Stimulated activated CD4-positive, alpha-beta T cell treated with anti-CD3 and anti-CD28 coated beads, Interleukin-4, amount 100 ng/mL, for 24 hours (primary cell): ENCODE results near the gene ZFP36.

Source experiments
- DNase-seq: peaks from one replicate; pipeline ENCODE4 v3.0.0-alpha.2; 2020

Gene ZFP36

DNA sequence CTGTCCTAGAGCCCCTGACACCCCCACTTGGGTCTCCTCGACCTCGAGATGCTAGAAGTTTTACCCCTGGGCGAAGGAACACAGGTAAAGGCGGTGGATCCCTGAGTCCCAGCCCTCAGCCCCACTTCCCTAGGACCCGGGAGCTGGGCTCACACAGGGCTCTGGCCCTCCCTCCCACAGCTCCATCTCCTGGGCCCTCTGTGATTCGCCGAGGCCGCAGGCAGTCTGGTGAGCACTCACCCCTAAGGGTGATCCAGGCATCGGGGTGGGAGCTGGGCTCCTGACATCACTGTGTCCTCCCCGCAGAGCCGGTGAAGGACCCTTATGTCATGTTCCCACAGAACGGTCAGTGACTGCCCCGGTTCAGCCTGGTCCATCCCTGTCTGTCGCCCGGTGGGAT is 14.1 kb downstream of the ZFP36 start:
- no peak for DNase-seq

DNA sequence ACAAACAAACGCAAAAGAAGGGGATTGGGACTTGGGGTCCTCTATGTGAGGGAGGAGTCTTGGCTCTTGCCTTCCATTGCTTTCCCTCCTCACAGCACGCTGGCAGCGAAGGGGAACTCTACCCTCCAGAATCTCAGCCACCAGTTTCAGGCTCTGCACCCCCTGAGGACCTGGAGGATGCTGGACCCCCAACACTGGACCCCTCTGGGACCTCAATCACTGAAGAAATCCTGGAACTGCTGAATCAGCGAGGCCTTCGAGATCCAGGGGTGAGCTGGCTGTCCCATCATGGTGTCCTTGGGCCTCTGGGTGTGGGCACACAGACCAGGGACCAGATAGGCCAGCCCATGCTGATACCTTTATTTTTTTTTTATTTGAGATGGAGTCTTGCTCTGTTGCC is 15.4 kb downstream of the ZFP36 start:
- no peak for DNase-seq

DNA sequence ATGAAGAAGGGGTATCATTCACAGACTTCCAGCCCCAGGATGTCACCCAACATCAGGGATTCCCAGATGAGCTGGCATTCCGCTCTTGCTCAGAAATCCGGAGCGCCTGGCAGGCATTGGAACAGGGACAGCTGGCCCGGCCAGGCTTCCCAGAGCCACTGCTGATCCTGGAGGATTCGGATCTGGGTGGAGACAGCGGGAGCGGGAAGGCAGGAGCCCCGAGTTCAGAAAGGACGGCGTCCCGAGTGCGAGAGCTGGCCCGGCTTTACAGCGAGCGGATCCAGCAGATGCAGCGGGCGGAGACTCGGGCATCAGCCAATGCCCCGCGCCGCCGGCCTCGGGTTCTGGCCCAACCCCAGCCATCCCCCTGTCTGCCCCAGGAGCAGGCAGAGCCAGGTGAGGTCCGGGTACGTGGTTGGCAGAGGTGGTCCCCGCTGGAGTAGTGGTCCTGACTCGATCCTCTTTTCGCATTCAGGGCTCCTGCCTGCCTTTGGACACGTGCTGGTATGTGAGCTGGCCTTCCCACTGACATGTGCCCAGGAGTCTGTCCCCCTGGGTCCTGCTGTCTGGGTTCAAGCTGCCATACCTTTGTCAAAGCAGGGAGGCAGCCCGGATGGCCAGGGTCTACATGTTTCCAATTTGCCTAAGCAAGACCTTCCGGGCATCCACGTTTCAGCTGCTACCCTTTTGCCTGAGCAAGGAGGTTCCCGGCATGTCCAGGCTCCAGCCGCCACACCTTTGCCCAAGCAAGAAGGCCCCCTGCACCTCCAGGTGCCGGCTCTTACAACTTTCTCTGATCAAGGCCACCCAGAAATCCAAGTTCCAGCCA is 16.8 kb downstream of the ZFP36 start:
- no peak for DNase-seq

GRCh38 chr19:39424934-39425333 is 18.3 kb downstream of the ZFP36 start:
- no peak for DNase-seq

DNA sequence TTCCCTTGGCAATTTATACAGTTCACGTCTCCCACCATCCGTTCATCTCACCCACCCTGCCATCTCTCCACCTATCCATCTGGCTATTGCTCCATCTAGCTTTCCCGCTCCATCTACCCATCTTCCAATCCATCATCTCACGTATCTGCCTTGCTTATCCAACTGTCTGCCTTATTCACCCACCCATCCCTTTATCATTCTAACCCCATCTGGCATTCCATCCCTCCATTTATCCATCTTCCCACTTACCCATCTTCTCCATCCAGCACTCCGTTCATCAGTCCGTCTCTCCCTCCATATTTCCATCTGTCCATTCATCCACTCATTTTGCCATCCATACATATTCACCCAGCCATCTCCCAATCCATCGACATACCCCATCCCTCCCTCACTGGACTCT is 19.1 kb downstream of the ZFP36 start:
- DNase-seq, result no peak

- no peak for DNase-seq
Observed at GRCh38 chr19:39426170-39426569, 19.5 kb downstream of the ZFP36 start.

GRCh38 chr19:39427707-39428106 is 21.1 kb downstream of the ZFP36 start:
- no peak for DNase-seq

DNA sequence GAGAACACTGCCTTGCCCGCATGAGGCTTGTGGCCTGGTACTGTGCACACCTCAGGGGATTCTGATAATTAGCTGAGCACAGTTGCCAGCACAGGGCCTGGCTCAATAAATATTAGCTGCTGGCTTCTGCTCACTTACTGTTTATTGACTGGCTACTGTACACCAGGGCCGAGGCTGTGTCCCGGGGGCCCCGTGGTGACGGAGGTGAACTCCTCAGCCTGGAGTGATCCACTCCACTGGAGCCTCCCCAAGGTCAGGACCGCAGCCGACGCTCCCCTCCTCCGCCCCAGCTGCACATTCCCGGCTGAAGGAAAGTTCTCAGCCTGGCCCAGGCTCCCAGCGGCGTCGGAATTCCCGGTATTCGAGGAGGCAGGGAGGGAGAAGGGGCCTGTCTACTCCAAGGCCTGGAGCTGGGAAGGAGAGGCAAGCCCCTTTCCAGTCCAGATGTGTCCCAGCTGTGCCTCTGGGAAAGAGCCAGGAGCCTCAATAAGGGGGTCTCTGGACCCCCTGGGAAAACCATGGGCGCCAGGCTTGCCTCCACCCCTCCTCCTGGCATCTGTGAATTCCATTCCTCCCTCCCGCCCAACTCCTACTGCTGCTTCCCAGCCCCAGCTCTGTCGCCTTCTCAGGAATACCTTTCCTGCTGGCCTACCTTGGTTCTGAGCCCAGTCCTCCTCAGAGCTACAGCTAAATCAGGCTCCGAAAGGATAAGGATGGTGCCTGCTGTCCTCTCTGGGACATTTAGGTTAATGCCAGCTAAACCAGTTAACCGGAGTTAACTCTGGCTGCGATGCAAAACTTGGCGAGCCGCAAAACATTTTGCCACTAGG is 21.9 kb downstream of the ZFP36 start:
- DNase-seq, result no peak

DNA sequence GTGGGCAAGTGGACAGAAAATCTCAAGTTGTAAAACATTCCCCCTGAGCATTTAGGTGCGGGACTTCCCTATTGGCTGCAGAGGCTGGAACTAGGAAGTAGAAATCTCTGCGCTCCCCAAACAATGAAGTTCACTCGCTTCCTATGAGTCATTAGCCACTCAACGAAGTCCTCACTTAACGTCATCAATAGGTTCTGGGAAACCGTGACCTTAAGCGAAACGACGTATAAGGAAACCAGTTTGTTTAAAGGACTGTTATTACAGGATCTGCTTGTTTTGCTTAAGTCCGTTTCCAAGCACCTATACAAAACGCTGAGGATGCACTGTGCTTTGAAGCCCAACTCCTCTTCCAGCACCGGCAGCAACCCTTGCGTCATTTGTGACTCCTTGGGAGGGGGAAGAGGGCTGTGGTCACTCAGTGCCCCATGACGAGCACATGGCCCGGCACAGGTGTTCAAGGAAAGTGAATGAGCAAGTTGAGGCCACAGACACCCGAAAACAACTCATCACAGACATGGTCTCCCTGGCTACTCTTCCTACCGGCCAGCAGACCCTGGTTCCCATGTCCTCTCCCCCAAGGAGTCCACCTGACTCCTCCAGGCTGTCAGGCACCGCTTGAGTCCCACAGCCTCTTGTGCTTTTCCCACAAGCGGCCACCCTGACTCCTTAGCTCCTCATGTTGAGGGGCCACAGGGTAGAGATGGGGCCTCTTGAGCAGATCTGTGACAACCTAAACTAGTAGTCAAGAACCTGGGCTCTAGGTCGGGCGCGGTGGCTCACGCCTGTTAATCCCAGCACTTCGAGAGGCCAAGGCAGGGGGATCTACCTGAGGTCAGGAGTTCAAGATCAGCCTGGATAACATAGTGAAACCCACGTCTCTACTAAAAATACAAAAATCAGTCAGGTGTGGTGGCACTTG is 24.3 kb downstream of the ZFP36 start:
- peak; percentile 76 for DNase-seq

DNA sequence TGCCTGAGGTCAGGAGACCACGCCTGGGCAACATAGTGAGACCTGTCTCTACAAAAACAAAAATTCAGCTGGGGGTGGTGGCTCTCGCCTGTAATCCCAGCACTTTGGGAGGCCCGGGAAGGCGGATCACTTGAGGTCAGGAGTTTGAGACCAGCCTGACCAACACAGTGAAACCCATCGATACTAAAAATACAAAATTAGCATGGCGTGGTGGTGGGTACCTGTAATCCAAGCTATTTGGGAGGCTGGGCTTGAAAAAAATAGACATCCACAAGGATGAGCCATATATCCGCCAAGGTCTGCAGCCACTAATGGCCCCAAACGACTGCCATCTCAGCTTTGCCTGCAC is 26.0 kb downstream of the ZFP36 start:
- DNase-seq, result no peak

DNA sequence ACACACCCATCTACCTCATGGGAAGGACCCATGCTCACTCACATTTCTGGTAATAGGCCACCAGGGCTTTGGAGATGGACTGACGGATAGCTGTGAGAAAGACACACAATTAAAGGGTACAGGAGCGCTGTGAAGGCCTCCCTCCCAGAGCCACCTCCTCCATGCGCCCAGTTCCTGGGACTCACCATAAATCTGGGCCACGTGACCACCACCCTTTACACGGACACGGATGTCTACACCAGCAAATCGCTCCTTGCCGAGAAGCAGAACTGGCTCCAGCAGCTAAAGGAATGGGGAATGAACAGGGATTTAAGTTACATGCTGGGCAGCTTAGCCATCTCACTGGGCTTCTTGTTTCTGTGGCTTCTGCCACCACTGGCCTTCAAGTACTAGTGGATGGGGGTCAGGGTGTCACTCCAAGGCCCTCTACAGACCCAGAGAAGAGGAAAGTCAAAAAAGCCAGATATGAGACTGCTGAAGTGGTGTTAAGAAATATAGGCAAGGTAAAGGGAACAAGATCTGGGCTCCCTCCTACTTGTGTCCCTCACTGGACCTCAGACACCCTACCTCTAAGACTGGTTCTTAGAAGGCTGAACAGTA is 26.9 kb downstream of the ZFP36 start:
- DNase-seq, result no peak

DNA sequence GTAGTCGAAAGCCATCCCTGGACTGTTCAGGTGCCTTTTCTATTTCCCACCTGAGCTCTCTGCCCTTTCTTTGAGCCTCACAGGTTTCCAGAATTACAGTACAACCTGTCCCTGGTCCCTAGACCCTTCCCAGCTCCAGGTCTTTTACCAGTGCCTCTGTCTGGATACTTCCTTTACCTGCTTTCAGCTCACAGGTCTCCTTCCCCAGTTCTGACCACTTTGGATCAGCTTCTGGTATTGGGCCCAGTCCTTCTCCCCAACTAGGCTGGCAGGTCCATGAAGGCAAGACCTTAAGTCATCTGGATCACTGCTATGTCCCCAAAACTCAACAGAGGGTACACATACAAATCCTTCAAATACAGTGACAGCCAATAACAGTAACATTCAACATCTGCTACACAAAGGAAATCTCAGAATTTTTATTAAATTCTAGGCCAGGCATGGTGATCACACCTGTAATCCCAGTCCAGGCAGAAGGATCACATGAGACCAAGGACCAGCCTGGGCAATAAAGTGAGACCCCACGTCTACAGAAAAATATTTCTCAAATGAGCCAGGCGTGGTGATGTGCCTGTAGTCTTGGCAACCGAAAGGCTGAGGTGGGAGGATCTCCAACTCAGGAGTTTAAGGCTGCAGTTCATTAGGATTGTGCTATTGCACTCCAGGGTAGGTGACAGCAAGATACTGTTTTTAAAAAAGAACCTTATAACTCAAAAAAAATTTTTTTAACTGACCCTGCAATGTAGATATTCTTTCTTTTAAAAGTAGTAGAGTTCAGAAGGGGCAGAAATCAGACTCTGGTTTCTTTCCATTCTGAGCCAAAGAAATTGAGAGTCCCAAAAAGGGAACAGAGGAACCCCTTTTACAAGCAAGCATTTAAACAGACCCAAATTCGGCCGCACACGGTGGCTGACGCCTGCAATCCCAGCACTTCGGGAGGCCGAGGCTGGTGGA is 27.8 kb downstream of the ZFP36 start:
- DNase-seq, result no peak

GRCh38 chr19:39435499-39436349 is 29.1 kb downstream of the ZFP36 start, which contains the start of gene RPS16:
RPS16 (minus strand) TSS chr19:39435949; CDS start chr19:39435895, 54 bp downstream.
- peak; percentile 100 for DNase-seq

GRCh38 chr19:39436350-39436716 is 29.7 kb downstream of the ZFP36 start:
- DNase-seq, result no peak

- DNase-seq, result no peak
Observed at GRCh38 chr19:39438270-39438934, 31.8 kb downstream of the ZFP36 start.

DNA sequence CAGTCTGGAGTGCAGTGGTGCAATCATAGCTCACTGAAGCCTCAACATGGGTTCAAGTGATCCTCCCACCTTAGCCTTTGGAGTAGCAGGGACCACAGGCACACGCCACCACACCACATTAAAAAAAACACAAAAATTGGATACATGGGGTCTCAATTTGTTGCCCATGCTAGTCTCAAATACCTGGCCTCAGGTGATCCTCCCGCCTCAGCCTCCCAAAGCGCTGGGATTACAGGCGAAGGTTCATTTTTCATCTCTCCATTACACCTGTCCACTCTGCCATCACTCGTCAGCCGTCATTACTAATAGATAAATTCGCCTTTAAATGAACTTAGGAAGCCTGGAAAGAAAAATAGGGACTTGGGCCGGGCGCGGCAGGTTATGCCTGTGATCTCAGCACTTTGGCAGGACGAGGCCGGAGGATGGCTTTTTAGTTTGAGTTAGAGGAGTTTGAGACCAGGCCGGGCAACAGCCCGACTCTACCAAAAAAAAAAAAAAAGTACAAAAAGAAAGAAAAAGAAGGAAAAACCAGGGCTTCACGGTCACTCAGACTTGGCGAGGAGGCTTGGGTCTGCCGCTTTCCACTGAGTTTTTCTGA is 38.0 kb downstream of the ZFP36 start:
- DNase-seq, result no peak

DNA sequence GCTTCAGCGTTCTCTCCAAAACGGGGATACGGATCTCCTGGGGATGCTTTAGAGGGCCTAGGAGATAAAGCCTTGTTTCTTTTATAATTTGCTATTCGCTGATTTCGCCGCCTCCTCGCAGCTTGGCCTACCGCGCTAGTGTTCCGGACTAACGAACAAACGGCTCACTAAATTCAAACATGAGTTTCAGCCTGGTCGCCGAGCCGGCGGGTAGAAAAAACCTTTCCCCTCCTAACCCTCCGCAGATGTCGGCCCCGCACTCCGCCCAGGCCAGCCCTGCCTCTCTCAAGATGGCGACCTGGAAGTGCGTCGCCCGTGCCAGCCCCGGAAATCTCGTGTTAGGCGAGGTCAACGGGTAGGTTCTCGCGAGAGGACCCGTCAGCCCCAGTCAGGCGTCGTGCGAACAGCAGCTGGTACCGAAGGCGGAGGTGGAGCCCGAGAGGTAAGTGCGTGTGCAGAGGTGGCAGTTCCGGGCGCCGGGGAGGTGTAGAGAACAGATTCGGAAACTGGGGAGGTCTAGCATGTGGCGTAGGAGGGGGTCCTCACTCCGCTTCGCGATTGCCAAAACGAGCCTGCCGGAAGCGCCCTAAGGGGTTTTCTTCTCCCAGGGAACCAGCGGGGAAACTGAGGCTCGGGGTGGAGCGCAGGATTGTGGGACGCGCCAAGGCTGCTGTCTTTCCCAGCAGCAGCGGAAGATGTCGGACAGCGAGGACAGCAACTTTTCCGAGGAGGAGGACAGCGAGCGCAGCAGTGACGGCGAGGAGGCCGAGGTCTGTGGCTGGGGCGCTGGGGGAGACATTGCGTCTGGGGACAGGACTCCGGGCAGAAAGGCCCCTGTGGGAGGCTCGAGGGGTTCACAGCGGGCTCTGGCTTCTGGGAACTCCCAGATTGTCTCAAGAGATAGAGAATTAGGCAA is 38.8 kb downstream of the ZFP36 start, which contains the start of gene SUPT5H:
SUPT5H (plus strand) TSS at position 387 of the 916 bp plus-strand sequence; CDS start at position 696, 309 bp downstream.
- peak; percentile 98 for DNase-seq
